ENCODE measurements around the gene TKTL1. TPM values are rescaled to one million over a fixed set of nuclear protein-coding genes. Genes with fewer than 3 reads are reported as not detected.
"Not testable (repeated sequence)": the region's sequence is repeated elsewhere in the genome, so short reads cannot be mapped to it uniquely, and the experiment has no call there.

TKTL1 gene
- total and polyA plus RNA-seq, 12 donors = 0.16 to 1.1 (median 0.53) TPM; not detected in 6

DNA sequence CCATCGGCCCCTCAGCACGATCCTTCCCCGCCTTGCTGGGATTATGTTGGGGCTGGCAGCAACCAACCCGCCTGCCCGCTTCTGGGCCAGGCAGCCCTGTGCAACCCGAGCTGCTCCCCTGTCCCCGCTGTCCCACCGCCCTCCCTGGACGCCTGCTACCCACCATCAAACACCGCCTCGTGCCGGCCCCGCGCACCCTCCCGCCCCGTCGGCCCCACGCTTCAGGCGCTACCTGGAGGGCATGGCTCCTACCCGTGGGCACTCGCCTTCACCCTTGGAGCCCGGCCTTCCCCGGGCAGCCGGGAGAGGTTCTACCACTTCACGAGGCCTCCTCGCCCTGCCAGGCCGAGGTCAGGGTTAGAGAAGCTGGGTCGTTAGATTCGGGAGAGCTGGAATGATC lies 37.0 kb downstream of the TKTL1 start:
- no peak for DNase-seq
- intact Hi-C loops (cut with DNase I) = no loop called here
- Histone ChIP-seq H3K4me3 (no peak overlapping the region), H3K27me3 (peaks cover 16% of the 10 kb centered on the region), H3K36me3 (replicated peaks in 1 of 2) (no peaks in the 10 kb centered on the region), H3K9me3 (replicated peaks in 1 of 3) (no peaks in the 10 kb centered on the region), H3K27ac (no peak overlapping the region), H3K4me1 (replicated peaks in 1 of 2) (peaks cover 2 to 4% of the 10 kb centered on the region in 2 donors)
- TF ChIP-seq, protein P1, sequence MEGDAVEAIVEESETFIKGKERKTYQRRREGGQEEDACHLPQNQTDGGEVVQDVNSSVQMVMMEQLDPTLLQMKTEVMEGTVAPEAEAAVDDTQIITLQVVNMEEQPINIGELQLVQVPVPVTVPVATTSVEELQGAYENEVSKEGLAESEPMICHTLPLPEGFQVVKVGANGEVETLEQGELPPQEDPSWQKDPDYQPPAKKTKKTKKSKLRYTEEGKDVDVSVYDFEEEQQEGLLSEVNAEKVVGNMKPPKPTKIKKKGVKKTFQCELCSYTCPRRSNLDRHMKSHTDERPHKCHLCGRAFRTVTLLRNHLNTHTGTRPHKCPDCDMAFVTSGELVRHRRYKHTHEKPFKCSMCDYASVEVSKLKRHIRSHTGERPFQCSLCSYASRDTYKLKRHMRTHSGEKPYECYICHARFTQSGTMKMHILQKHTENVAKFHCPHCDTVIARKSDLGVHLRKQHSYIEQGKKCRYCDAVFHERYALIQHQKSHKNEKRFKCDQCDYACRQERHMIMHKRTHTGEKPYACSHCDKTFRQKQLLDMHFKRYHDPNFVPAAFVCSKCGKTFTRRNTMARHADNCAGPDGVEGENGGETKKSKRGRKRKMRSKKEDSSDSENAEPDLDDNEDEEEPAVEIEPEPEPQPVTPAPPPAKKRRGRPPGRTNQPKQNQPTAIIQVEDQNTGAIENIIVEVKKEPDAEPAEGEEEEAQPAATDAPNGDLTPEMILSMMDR (IDR thresholded peaks at IDR 0.05) = no peak
- TF ChIP-seq POLR2A (IDR thresholded peaks at IDR 0.05) = no peak
- WGBS, 4 donors = 87 to 93% (median 91%) methylated on average over 13 to 29 of the region's 29 CpGs

DNA sequence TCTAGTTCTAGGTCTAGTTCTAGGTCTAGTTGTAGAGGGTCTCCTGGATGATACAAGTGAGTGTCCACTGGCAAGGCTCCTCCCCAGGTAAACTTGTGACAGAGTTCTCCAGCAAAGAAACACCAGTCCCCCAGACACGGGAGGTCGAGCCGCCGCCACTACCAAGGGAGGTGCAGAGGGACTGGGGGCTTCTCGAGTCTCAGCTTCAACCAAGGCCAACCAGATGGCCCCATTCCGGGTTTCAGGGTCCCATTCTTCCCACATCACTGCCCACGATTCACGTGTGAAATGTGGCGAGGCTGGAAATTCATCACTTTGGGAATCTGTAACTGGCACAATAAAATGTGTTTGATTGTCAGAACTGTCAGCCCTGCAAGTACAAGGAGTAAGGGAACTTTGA lies 37.5 kb downstream of the TKTL1 start:
- Histone ChIP-seq H3K36me3 (replicated peaks in 1 of 2) (no peaks in the 10 kb centered on the region), H3K4me3 (no peak overlapping the region), H3K27ac (no peak overlapping the region), H3K9me3 (replicated peaks in 1 of 3) (no peaks in the 10 kb centered on the region), H3K4me1 (replicated peaks in 1 of 2) (no peaks in the 10 kb centered on the region), H3K27me3 (peaks cover 16% of the 10 kb centered on the region)
- no peak for TF ChIP-seq POLR2A (IDR thresholded peaks at IDR 0.05)
- TF ChIP-seq, protein P1 (IDR thresholded peaks at IDR 0.05) = no peak
- intact Hi-C loops (cut with DNase I) = no loop called here
- DNase-seq = no peak
- 84 to 90% (median 87%) methylated on average over 2 to 9 of the region's 9 CpGs for WGBS, 4 donors

- H3K4me3 ChIP-seq = no peak overlapping the region
- no peak overlapping the region for H3K27ac ChIP-seq
- DNase-seq = no peak
- no peaks in the 10 kb centered on the region for H3K9me3 ChIP-seq (replicated peaks in 1 of 3)
- peaks cover 16% of the 10 kb centered on the region for H3K27me3 ChIP-seq
- no peaks in the 10 kb centered on the region for H3K4me1 ChIP-seq (replicated peaks in 1 of 2)
- WGBS, 4 donors = 60 to 75% (median 69%) methylated on average over 6 of the region's 6 CpGs
- H3K36me3 ChIP-seq (replicated peaks in 1 of 2) = no peaks in the 10 kb centered on the region
- intact Hi-C loops (cut with DNase I) = no loop called here
- TF ChIP-seq POLR2A (IDR thresholded peaks at IDR 0.05) = no peak
- TF ChIP-seq, protein P1 (IDR thresholded peaks at IDR 0.05) = no peak
Observed at GRCh38 chrX:154333837-154334271, 38.3 kb downstream of the TKTL1 start.

DNA sequence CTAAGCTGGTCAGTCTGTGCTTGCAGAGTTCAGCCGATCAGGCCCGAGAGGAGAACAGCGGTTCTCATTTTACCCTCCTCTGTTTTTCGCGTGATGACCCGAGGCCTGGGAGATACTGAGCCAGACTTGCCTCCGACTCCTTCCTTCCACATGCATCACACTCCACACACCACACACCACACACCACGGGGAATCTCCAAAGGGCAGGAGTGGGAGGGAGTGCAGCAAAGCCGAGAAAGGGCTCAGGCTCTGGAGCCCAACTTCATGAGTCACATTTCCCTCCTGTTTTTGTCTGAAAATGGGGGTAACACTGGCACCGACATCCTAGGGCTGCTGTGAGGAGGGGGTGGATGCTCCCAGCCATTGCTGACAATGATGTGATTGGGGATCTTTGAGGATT lies 38.9 kb downstream of the TKTL1 start:
- intact Hi-C loops (cut with DNase I) = no loop called here
- DNase-seq = no peak
- peaks cover 16% of the 10 kb centered on the region for H3K27me3 ChIP-seq
- H3K36me3 ChIP-seq (replicated peaks in 1 of 2) = no peaks in the 10 kb centered on the region
- H3K4me3 ChIP-seq = no peak overlapping the region
- 65 to 88% (median 80%) methylated on average over 8 to 10 of the region's 10 CpGs for WGBS, 4 donors
- TF ChIP-seq, protein P1 (IDR thresholded peaks at IDR 0.05) = no peak
- TF ChIP-seq POLR2A (IDR thresholded peaks at IDR 0.05) = no peak
- H3K9me3 ChIP-seq (replicated peaks in 1 of 3) = no peaks in the 10 kb centered on the region
- H3K27ac ChIP-seq = no peak overlapping the region
- no peaks in the 10 kb centered on the region for H3K4me1 ChIP-seq (replicated peaks in 1 of 2)

GRCh38 chrX:154341399-154342298 lies 46.1 kb downstream of the TKTL1 start:
- WGBS, 4 donors = 0% methylated on average over 8 of the region's 115 CpGs; no CpG with 5 or more reads in 3 of the 4 donors
- H3K4me3 ChIP-seq; H3K36me3 ChIP-seq (replicated peaks in 1 of 2); intact Hi-C loops (cut with DNase I); H3K4me1 ChIP-seq (replicated peaks in 1 of 2); DNase-seq; H3K9me3 ChIP-seq (replicated peaks in 1 of 3); H3K27me3 ChIP-seq: not testable (repeated sequence)
- peak overlapping the region in 1 of 5 donors; percentile 77 for H3K27ac ChIP-seq

DNA sequence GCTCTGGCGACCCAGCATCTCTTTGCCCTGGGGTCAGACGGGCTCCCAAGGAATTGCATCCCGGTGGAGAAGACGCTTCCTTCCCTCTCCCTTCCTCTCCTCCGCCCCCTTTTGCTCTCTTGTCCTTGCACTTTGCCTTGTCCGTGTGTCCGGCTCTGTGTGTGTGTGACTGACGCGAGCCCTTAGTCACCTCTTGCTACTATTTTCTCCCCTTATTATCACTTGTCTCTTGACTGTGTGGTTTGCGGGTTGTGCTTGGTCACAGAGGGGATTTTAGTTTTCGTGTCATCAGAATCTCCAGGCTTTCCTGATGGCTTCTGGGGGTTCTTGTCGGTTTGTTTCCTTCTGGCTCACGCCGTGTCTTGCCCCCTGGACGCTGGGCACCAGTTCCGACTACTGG lies 47.5 kb downstream of the TKTL1 start:
- not testable (repeated sequence) for H3K4me1 ChIP-seq (replicated peaks in 1 of 2)
- no CpG with 5 or more reads among the region's 16 CpGs for WGBS, 4 donors

GRCh38 chrX:154343620-154344019 lies 48.0 kb downstream of the TKTL1 start:
- H3K36me3 ChIP-seq (replicated peaks in 1 of 2); H3K4me3 ChIP-seq; DNase-seq; intact Hi-C loops (cut with DNase I); H3K9me3 ChIP-seq (replicated peaks in 1 of 3); H3K4me1 ChIP-seq (replicated peaks in 1 of 2); H3K27me3 ChIP-seq; H3K27ac ChIP-seq: not testable (repeated sequence)
- no CpG with 5 or more reads among the region's 20 CpGs for WGBS, 4 donors

More for the DNA sequence above, 47.5 kb downstream of the TKTL1 start:
- H3K4me3 ChIP-seq; DNase-seq; H3K9me3 ChIP-seq (replicated peaks in 1 of 3); H3K27me3 ChIP-seq; H3K36me3 ChIP-seq (replicated peaks in 1 of 2); H3K27ac ChIP-seq; intact Hi-C loops (cut with DNase I): not testable (repeated sequence)
